Hepatocyte (in vitro differentiated cells): Measurements from ENCODE around the gene AOX1.

Source experiments
- CTCF ChIP-seq: fragments of 200-600 bp; sonication (generic); IDR thresholded peaks from 2 replicates; pipeline ENCODE4 v1.5.1; 2016; ENCODE audit warnings: antibody characterized with exemption, mild to moderate bottlenecking; ENCODE audit not compliant: poor library complexity
- EZH2 ChIP-seq: fragments of 200-600 bp; sonication (generic); IDR thresholded peaks from 2 replicates; pipeline ENCODE4 v1.6.1; 2016; ENCODE audit warnings: antibody characterized with exemption, mild to moderate bottlenecking, borderline replicate concordance
- EZH2phosphoT487 ChIP-seq: fragments of 200-600 bp; sonication (generic); IDR thresholded peaks from one replicate; pipeline ENCODE4 v1.6.1; 2018; ENCODE audit warnings: antibody characterized with exemption, mild to moderate bottlenecking, low read depth, moderate library complexity; ENCODE audit not compliant: unreplicated experiment, severe bottlenecking

- no peak for TF ChIP-seq CTCF
- TF ChIP-seq EZH2: no peak
- no peak for TF ChIP-seq EZH2phosphoT487
These were observed 84.9 kb downstream of the AOX1 start for GRCh38 chr2:200670751-200671150.
